Fibroblast of mammary gland (primary cell): Measurements from ENCODE around the gene NRARP.

ENCODE experiments used
- DNase-seq: peaks from one replicate; pipeline ENCODE4 v3.0.0-alpha.2; 2010; ENCODE audit warnings: low read depth
- H3K4me3 ChIP-seq: 2 replicates; pipeline ENCODE4 v1.5.1; 2011; ENCODE audit warnings: low read depth, mild to moderate bottlenecking, low read length, moderate library complexity; ENCODE audit not compliant: control insufficient read depth
- CTCF ChIP-seq: conservative IDR thresholded peaks from 2 replicates; pipeline ENCODE4 v1.5.1; 2011; ENCODE audit warnings: low read depth, low read length, inconsistent platforms; ENCODE audit not compliant: control insufficient read depth, insufficient read depth

The NRARP gene

DNA sequence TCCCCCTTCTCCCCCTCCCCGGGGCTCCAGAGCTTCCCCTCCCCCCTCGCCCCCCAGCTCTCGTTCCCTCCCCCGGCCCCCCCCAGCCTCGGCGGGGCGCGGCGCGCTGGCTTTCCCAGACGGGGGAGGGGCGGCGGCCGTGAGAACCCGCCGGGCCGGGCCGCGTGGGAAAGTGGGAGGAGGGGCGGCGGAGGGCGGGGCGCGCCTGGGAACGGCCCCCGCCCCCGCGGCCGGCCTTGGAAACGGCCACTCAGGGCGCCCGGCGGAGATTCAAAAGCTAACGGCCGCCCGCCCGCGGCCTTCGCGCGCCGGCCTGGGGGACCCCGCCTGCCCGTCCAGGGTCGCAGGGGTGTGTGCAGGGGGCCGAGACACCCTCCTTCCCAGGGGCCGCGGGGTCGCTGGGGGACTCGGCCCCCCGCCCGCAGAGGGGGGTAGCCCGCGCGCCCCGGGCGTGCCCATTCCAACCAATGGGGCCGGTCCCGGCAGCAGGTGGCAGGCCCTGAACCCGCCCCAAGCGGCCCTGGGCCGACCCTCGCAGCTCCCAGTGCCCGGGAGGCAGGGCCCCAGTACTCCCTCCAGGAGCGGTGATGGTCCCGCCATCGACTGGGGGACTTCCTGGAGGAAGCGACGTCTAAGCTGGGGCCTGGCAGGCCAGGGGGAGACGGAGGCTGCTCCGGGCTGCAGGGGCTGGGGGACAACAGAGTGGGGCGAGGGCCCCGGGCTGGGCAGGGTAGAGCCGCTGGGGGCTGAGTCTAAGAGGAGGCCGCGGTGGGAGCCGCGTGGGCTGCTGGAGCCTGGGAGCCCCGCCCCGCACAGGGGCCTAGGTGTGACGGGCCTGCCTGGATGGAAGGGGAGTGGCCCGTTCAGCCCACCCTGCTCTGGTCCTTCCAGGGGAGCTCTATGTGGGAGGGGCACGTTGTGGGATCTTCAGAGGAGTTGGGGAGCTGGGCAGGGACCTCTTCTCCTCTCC, 14.2 kb upstream of the NRARP start:
- H3K4me3 ChIP-seq, result no peak overlapping the region

DNA sequence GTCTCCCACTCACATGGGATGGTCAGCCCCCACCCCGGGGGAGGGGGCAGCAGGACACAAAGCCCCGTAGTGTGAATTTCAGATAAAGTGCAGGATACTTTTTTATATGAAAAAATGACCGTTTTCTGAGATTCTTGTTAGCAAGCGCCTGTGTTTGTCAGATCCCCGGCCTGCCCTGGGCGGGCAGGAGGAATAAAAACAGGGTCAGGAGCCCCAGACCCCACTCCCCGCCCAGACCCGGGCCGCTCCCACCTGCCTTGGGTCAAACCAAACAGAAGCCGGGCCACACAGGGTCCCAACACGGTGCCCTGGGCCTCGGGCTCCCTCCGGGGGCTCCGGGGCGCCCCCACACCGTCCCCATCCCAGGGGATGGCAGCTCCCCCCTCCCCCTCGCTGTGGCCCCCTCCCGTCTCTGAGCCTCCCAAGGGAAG, 13.5 kb upstream of the NRARP start:
- H3K4me3 ChIP-seq, result no peak overlapping the region
- DNase-seq, result no peak
- no peak for TF ChIP-seq CTCF

More for the DNA sequence above, 14.2 kb upstream of the NRARP start:
- DNase-seq, result peak; percentile 34
- TF ChIP-seq CTCF, result no peak

DNA sequence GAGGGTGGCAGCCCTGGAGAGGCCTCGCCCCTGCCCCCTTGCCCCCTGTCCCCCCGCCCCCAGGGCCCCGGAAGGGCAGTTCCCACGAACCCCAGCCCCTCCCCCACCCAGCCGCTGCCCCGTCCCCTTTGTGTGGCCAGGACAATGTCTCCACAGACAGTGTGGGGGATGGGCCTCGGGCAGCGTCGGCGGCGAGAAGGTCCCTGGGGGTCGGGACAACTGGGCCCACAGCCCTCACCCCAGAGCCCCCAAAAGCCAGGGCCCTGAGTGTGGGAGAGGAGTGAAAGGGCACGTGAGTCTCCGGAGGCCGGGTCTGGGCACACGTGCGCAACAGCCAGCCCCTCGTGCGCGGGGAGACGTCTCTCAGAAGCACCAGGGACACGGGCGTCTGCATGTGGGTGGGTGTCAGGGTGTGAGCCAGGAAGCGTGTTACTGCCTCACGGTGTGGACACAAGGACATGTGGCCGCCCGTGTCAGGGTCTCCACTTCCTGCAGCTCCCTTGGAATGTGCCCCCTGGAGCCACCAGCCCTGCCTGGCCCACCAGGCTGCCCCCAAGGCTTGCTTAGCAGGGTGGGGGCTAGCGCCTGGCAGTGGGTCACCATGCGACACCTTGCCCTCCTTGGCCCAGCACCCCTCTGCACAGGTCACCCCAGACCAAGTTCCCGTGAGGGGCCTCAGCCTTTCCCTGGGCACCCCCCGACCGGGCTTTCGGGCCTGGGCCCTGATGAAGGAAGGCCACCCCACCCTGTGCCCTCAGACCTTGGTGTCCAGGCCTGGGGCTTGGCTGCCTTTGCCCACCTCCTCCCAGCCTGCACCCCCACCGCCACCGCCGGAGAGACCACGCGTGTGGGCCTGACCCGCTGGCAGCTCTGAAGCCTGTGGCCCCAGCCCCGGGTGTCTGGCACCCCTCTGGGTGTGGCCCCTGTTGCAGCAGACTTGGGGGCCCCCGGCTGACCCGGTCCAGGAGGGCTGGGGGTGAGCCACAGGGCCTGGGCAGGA, 12.8 kb upstream of the NRARP start:
- H3K4me3 ChIP-seq, result no peak overlapping the region
- DNase-seq, result no peak
- no peak for TF ChIP-seq CTCF

GRCh38 chr9:137313956-137314560, 12.0 kb upstream of the NRARP start:
- no peak for DNase-seq
- no peak for TF ChIP-seq CTCF

GRCh38 chr9:137313326-137313936, 11.4 kb upstream of the NRARP start:
- TF ChIP-seq CTCF, result no peak
- no peak for DNase-seq
- H3K4me3 ChIP-seq, result no peak overlapping the region

More at GRCh38 chr9:137313956-137314560, 12.0 kb upstream of the NRARP start:
- H3K4me3 ChIP-seq, result no peak overlapping the region
